ENCODE results near the gene ZC3H7B. TPM values are rescaled to one million over a fixed set of nuclear protein-coding genes. Genes with fewer than 3 reads are reported as not detected.

ZC3H7B gene
- total and polyA plus RNA-seq, 3 experiments from 2014 or later, result 1.5 to 59.9 (median 58.9) TPM

DNA sequence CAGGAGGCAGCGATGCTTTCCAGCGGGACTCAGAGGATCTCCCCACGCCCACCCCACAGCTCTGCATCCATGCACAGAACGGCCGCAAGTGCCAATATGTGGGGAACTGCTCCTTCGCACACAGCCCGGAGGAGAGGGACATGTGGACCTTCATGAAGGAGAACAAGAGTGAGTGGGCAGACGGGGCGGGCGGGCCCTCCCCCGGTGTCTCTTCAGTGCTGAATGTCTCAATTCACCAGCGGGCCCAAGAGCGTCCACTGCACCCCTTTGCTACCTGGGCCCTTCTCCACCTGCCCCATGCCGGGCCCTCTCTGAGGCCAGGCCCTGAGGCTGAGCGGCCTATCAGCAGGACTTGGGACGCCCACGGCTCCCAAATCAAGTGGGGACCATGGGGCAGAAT lies 54.6 kb downstream of the ZC3H7B start:
- ChIA-PET CTCF (no interaction called here), POLR2A (no interaction called here)
- H3K4me3 Mint-ChIP-seq, result no peak overlapping the region
- H3K27me3 Mint-ChIP-seq, result no peaks in the 10 kb centered on the region
- DNase-seq, result no peak
- H3K27ac Mint-ChIP-seq, result no peak overlapping the region
- peaks cover 20% of the 10 kb centered on the region for H3K36me3 ChIP-seq (ENCODE audit: insufficient read depth, low read length)
- no peaks in the 10 kb centered on the region for H3K4me1 ChIP-seq (ENCODE audit: insufficient read depth, low read length)
- H3K36me3 Mint-ChIP-seq, result peaks cover 0 to 66% (median 7%) of the 10 kb centered on the region in 3 donors
- H3K27ac ChIP-seq (ENCODE audit: low read depth, low read length), result no peak overlapping the region
- no peak overlapping the region for H3K4me3 ChIP-seq (ENCODE audit: low read length)
- no peaks in the 10 kb centered on the region for H3K27me3 ChIP-seq (ENCODE audit: insufficient read depth, low read length, poor library complexity, severe bottlenecking)
- H3K9me3 ChIP-seq (ENCODE audit: low read length), result no peaks in the 10 kb centered on the region
- no peaks in the 10 kb centered on the region for H3K4me1 Mint-ChIP-seq
- no peaks in the 10 kb centered on the region for H3K9me3 Mint-ChIP-seq

DNA sequence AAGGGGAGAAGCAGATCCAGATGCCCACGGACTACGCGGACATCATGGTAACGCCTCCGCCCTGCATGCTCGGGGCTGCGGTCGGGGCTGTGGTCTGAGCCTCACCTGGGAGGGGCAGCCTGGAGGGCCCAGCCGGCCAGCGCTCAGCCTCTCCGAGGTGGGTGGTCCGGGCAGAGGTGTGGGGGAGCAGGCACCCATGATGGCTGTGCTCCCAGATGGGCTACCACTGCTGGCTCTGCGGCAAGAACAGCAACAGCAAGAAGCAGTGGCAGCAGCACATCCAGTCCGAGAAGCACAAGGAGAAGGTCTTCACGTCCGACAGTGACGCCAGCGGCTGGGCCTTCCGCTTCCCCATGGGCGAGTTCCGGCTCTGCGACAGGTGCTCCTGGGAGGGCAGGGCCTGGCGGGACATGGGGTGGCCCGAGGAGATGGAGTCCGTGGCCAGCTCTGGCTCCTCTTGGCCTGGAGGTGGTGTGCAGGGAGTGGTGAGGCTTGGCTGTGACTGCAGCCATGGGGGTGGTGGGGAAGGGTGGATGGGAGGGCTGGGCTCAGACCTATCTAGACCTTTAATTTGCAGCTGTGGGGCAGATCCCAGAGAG lies 55.2 kb downstream of the ZC3H7B start:
- Mint-ChIP-seq H3K4me1 (no peaks in the 10 kb centered on the region), H3K4me3 (no peak overlapping the region), H3K9me3 (no peaks in the 10 kb centered on the region), H3K27ac (no peak overlapping the region), H3K27me3 (no peaks in the 10 kb centered on the region), H3K36me3 (peaks cover 0 to 60% (median 6%) of the 10 kb centered on the region in 3 donors)
- H3K4me3 ChIP-seq (ENCODE audit: low read length), result no peak overlapping the region
- H3K4me1 ChIP-seq (ENCODE audit: insufficient read depth, low read length), result no peaks in the 10 kb centered on the region
- no peak overlapping the region for H3K27ac ChIP-seq (ENCODE audit: low read depth, low read length)
- H3K9me3 ChIP-seq (ENCODE audit: low read length), result no peaks in the 10 kb centered on the region
- POLR2A ChIA-PET, result no interaction called here
- peaks cover 15% of the 10 kb centered on the region for H3K36me3 ChIP-seq (ENCODE audit: insufficient read depth, low read length)
- no peaks in the 10 kb centered on the region for H3K27me3 ChIP-seq (ENCODE audit: insufficient read depth, low read length, poor library complexity, severe bottlenecking)
- DNase-seq, result no peak
- CTCF ChIA-PET, result no interaction called here

DNA sequence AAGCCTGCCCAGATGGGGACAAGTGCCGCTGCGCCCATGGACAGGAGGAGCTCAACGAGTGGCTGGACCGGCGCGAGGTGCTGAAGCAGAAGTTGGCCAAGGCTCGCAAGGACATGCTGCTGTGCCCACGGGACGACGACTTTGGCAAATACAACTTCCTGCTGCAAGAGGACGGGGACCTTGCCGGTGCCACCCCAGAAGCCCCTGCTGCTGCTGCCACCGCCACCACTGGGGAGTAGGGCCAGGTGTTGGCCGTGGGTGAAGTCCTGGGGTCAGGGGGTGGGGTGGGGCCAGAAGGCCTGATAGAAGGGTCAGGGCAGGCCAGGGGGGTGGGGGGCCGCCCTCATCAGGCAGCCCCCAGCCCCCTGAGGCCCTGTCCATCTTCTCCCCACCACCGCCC lies 55.9 kb downstream of the ZC3H7B start:
- no peak overlapping the region for H3K27ac Mint-ChIP-seq
- Histone ChIP-seq H3K9me3 (ENCODE audit: low read length) (no peaks in the 10 kb centered on the region), H3K4me3 (ENCODE audit: low read length) (no peak overlapping the region), H3K27me3 (ENCODE audit: insufficient read depth, low read length, poor library complexity, severe bottlenecking) (no peaks in the 10 kb centered on the region), H3K27ac (ENCODE audit: low read depth, low read length) (no peak overlapping the region), H3K36me3 (ENCODE audit: insufficient read depth, low read length) (peaks cover 15% of the 10 kb centered on the region), H3K4me1 (ENCODE audit: insufficient read depth, low read length) (no peaks in the 10 kb centered on the region)
- peaks cover 0 to 54% (median 5%) of the 10 kb centered on the region in 3 donors for H3K36me3 Mint-ChIP-seq
- H3K9me3 Mint-ChIP-seq, result no peaks in the 10 kb centered on the region
- no peak overlapping the region for H3K4me3 Mint-ChIP-seq
- POLR2A ChIA-PET, result no interaction called here
- no peak for DNase-seq
- no peaks in the 10 kb centered on the region for H3K27me3 Mint-ChIP-seq
- no peaks in the 10 kb centered on the region for H3K4me1 Mint-ChIP-seq
- CTCF ChIA-PET, result interaction anchor here (1.7 kb wide), 1 partner anchor 10 kb away, joined by 4 read pairs; no protein-coding TSS in a partner anchor

DNA sequence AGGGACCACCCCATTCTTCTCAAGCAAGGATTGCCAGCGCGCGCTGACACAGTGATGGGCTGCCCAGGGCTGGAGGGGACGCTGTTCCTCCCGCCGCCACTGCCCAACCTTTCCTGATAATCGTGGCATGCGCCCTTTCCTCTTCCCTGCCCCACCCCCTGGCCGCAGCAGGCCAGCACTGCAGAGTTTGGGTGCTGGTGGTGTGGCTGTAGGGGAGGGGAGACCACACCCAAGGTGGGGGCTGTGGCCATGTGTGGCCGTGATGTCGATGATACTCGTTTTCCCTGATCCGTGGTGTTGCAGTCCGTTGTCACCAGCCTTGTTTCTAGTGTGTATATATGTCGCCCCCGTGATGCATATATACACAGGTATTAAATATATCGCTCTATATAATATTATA lies 57.6 kb downstream of the ZC3H7B start:
- H3K4me1 ChIP-seq (ENCODE audit: insufficient read depth, low read length), result no peaks in the 10 kb centered on the region
- H3K36me3 Mint-ChIP-seq, result peaks cover 0 to 41% (median 5%) of the 10 kb centered on the region in 3 donors
- no peaks in the 10 kb centered on the region for H3K27me3 ChIP-seq (ENCODE audit: insufficient read depth, low read length, poor library complexity, severe bottlenecking)
- H3K4me3 ChIP-seq (ENCODE audit: low read length), result no peak overlapping the region
- CTCF ChIA-PET, result no interaction called here
- POLR2A ChIA-PET, result no interaction called here
- no peak for DNase-seq
- no peaks in the 10 kb centered on the region for H3K27me3 Mint-ChIP-seq
- H3K27ac ChIP-seq (ENCODE audit: low read depth, low read length), result no peak overlapping the region
- no peaks in the 10 kb centered on the region for H3K9me3 ChIP-seq (ENCODE audit: low read length)
- no peak overlapping the region for H3K4me3 Mint-ChIP-seq
- H3K9me3 Mint-ChIP-seq, result no peaks in the 10 kb centered on the region
- H3K27ac Mint-ChIP-seq, result no peak overlapping the region
- H3K4me1 Mint-ChIP-seq, result no peaks in the 10 kb centered on the region
- peaks cover 15% of the 10 kb centered on the region for H3K36me3 ChIP-seq (ENCODE audit: insufficient read depth, low read length)

DNA sequence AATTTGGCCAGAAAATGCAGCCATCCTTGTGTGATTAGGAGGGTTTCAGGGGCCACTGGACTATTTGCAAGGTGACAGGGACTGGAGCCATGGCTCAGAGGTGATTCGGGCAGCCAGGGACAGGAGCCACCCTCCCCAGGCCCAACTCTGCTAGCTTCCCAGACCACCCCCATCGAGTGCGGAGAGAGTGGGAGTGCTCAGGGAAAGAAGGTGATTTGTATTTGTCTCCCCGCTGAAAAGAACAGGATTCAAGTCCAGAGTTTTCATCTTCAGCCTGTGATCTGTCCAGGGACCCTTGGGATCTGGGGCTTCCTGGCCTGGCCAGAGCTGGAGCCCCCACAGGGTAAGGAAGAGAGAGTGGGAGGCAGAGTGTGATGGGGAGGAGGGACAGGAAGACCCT lies 58.1 kb downstream of the ZC3H7B start:
- Mint-ChIP-seq H3K27me3 (no peaks in the 10 kb centered on the region), H3K9me3 (no peaks in the 10 kb centered on the region), H3K4me1 (no peaks in the 10 kb centered on the region), H3K4me3 (no peak overlapping the region), H3K27ac (peak overlapping the region in 2 of 8 donors; percentile 11 to 57), H3K36me3 (peaks cover 0 to 36% (median 2%) of the 10 kb centered on the region in 3 donors)
- Histone ChIP-seq H3K27ac (ENCODE audit: low read depth, low read length) (no peak overlapping the region), H3K9me3 (ENCODE audit: low read length) (no peaks in the 10 kb centered on the region), H3K36me3 (ENCODE audit: insufficient read depth, low read length) (peaks cover 11% of the 10 kb centered on the region), H3K27me3 (ENCODE audit: insufficient read depth, low read length, poor library complexity, severe bottlenecking) (no peaks in the 10 kb centered on the region), H3K4me3 (ENCODE audit: low read length) (no peak overlapping the region), H3K4me1 (ENCODE audit: insufficient read depth, low read length) (no peaks in the 10 kb centered on the region)
- DNase-seq, result no peak
- ChIA-PET POLR2A (no interaction called here), CTCF (no interaction called here)

DNA sequence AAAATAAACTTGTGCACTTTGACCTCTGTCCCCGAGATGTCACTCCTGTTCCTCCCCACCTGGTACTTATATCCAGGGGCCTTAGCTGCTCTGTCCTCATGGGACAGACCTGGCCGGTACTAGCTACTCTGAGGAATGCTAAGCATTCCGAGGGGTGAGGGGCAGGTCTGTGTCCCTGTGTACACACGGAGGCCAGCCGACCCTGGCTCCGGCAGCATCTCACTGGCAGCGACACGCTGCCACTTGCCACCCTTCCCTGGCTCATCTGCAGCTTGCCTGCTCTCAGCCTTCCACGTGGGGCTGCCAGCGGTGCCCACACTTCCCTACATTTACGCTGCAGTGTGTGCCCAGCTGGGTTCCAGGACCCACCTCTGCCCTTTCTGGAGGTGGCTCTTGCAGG lies 58.8 kb downstream of the ZC3H7B start:
- Histone ChIP-seq H3K27me3 (ENCODE audit: insufficient read depth, low read length, poor library complexity, severe bottlenecking) (no peaks in the 10 kb centered on the region), H3K4me1 (ENCODE audit: insufficient read depth, low read length) (no peaks in the 10 kb centered on the region), H3K4me3 (ENCODE audit: low read length) (no peak overlapping the region), H3K36me3 (ENCODE audit: insufficient read depth, low read length) (peaks cover 6% of the 10 kb centered on the region), H3K27ac (ENCODE audit: low read depth, low read length) (no peak overlapping the region), H3K9me3 (ENCODE audit: low read length) (no peaks in the 10 kb centered on the region)
- CTCF ChIA-PET, result interaction anchor here (1.0 kb wide), 1 partner anchor 16 kb away, joined by 5 read pairs; no protein-coding TSS in a partner anchor
- no peak overlapping the region for H3K4me3 Mint-ChIP-seq
- POLR2A ChIA-PET, result no interaction called here
- no peaks in the 10 kb centered on the region for H3K9me3 Mint-ChIP-seq
- H3K4me1 Mint-ChIP-seq, result no peaks in the 10 kb centered on the region
- H3K27ac Mint-ChIP-seq, result peak overlapping the region in 1 of 8 donors; percentile 7
- DNase-seq, result no peak
- H3K36me3 Mint-ChIP-seq, result peaks cover 0 to 30% (median 0%) of the 10 kb centered on the region in 3 donors
- H3K27me3 Mint-ChIP-seq, result no peaks in the 10 kb centered on the region

DNA sequence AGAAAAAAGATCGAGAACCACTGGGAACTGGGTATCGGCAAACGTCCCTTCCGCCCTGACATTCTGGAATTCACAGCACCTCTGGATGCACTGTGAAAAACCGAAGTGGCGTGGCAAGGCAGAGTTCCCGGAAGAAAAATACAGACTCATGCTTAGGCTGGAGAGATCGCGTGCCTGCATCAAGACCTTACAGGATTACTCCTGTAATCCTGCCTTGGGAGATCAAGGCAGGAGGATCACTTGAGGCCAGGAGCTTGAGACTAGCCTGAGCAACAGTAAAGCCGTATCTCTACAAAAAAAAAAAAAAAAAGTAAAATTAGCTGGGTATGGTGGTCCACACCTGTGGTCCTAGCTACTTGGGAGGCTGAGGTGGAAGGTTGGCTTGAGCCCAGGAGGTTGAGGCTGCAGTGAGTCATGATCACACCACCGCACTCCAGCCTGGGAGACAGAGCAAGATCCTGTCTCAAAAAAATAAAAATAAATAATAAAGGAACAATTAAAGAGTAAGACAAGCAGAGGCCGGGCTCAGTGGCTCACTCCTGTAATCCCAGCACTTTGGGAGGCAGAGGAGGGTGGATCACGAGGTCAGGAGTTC lies 60.5 kb downstream of the ZC3H7B start:
- no peaks in the 10 kb centered on the region for H3K36me3 ChIP-seq (ENCODE audit: insufficient read depth, low read length)
- no peaks in the 10 kb centered on the region for H3K27me3 ChIP-seq (ENCODE audit: insufficient read depth, low read length, poor library complexity, severe bottlenecking)
- Mint-ChIP-seq H3K27ac (peak overlapping the region in 1 of 8 donors; percentile 32), H3K27me3 (no peaks in the 10 kb centered on the region), H3K4me1 (peaks cover 0 to 5% (median 0%) of the 10 kb centered on the region in 3 donors), H3K4me3 (no peak overlapping the region), H3K36me3 (peaks cover 0 to 13% (median 0%) of the 10 kb centered on the region in 3 donors), H3K9me3 (no peaks in the 10 kb centered on the region)
- no peaks in the 10 kb centered on the region for H3K9me3 ChIP-seq (ENCODE audit: low read length)
- H3K4me1 ChIP-seq (ENCODE audit: insufficient read depth, low read length), result peaks cover 1% of the 10 kb centered on the region
- H3K4me3 ChIP-seq (ENCODE audit: low read length), result no peak overlapping the region
- no peak for DNase-seq
- ChIA-PET CTCF (interaction anchor here (0.7 to 1.2 kb wide), 2 partner anchors 14 to 42 kb away, joined by 3 read pairs; no protein-coding TSS in a partner anchor), POLR2A (no interaction called here)
- no peak overlapping the region for H3K27ac ChIP-seq (ENCODE audit: low read depth, low read length)

DNA sequence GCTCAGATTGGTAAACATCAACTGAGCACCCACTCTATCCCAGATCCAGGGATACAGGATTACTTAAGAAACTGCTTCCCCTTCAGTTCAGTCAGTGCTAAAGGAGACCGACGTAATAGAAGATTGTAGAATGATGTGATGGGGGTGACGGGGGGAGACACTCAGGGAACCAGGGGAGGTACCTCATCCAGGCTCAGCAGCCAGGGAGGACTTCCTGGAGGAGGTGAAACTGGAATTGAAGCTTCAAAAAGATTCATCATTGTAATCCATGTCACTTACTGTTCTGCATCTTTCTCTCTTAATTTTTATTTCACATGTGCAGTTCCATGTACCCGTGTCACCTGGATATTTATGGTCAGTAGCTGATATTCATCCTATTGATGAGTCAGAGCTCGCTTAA lies 61.3 kb downstream of the ZC3H7B start:
- Histone ChIP-seq H3K27ac (ENCODE audit: low read depth, low read length) (no peak overlapping the region), H3K4me1 (ENCODE audit: insufficient read depth, low read length) (peaks cover 4% of the 10 kb centered on the region), H3K9me3 (ENCODE audit: low read length) (no peaks in the 10 kb centered on the region), H3K36me3 (ENCODE audit: insufficient read depth, low read length) (no peaks in the 10 kb centered on the region), H3K4me3 (ENCODE audit: low read length) (no peak overlapping the region), H3K27me3 (ENCODE audit: insufficient read depth, low read length, poor library complexity, severe bottlenecking) (no peaks in the 10 kb centered on the region)
- H3K4me3 Mint-ChIP-seq, result no peak overlapping the region
- ChIA-PET CTCF (interaction anchor here (1.2 kb wide), 1 partner anchor 41 kb away, joined by 3 read pairs; no protein-coding TSS in a partner anchor), POLR2A (no interaction called here)
- DNase-seq, result no peak
- no peaks in the 10 kb centered on the region for H3K27me3 Mint-ChIP-seq
- peak overlapping the region in 1 of 8 donors; percentile 25 for H3K27ac Mint-ChIP-seq
- no peaks in the 10 kb centered on the region for H3K9me3 Mint-ChIP-seq
- H3K36me3 Mint-ChIP-seq, result peaks cover 0 to 9% (median 0%) of the 10 kb centered on the region in 3 donors
- H3K4me1 Mint-ChIP-seq, result peaks cover 0 to 7% (median 0%) of the 10 kb centered on the region in 3 donors
